ENCODE data around the gene SLC38A9.
"Not testable (repeated sequence)": the region's sequence is repeated elsewhere in the genome, so short reads cannot be mapped to it uniquely, and the experiment has no call there.

The SLC38A9 gene

GRCh38 chr5:55610542-55610941, 101.6 kb downstream of the SLC38A9 start:
- DNase-seq (ENCODE audit: low spot score): no peak

GRCh38 chr5:55609413-55609812, 102.7 kb downstream of the SLC38A9 start:
- DNase-seq (ENCODE audit: low spot score): no peak

- DNase-seq (ENCODE audit: low spot score): no peak
Measured at GRCh38 chr5:55608595-55609349, 103.4 kb downstream of the SLC38A9 start.

GRCh38 chr5:55607309-55607708, 104.8 kb downstream of the SLC38A9 start:
- DNase-seq (ENCODE audit: low spot score): not testable (repeated sequence)

GRCh38 chr5:55604611-55605067, 107.5 kb downstream of the SLC38A9 start:
- DNase-seq (ENCODE audit: low spot score): peak; percentile 46

GRCh38 chr5:55603922-55604321, 108.2 kb downstream of the SLC38A9 start:
- DNase-seq (ENCODE audit: low spot score): no peak

GRCh38 chr5:55601628-55602027, 110.5 kb downstream of the SLC38A9 start:
- no peak for DNase-seq (ENCODE audit: low spot score)

GRCh38 chr5:55601204-55601618, 110.9 kb downstream of the SLC38A9 start:
- DNase-seq (ENCODE audit: low spot score): peak; percentile 71

GRCh38 chr5:55600497-55601203, 111.5 kb downstream of the SLC38A9 start:
- peak; percentile 22 for DNase-seq (ENCODE audit: low spot score)

GRCh38 chr5:55600086-55600485, 112.0 kb downstream of the SLC38A9 start:
- DNase-seq (ENCODE audit: low spot score): no peak

GRCh38 chr5:55599148-55600050, 112.7 kb downstream of the SLC38A9 start:
- DNase-seq (ENCODE audit: low spot score): no peak

GRCh38 chr5:55597014-55597981, 114.8 kb downstream of the SLC38A9 start:
- peak; percentile 25 for DNase-seq (ENCODE audit: low spot score)

- DNase-seq (ENCODE audit: low spot score): no peak
Measured at GRCh38 chr5:55594671-55595070, 117.5 kb downstream of the SLC38A9 start.

GRCh38 chr5:55593115-55593472, 119.0 kb downstream of the SLC38A9 start:
- no peak for DNase-seq (ENCODE audit: low spot score)

GRCh38 chr5:55592388-55593114, 119.6 kb downstream of the SLC38A9 start:
- DNase-seq (ENCODE audit: low spot score): no peak

- no peak for DNase-seq (ENCODE audit: low spot score)
Measured at GRCh38 chr5:55591686-55592085, 120.4 kb downstream of the SLC38A9 start.

GRCh38 chr5:55585206-55585610, 126.9 kb downstream of the SLC38A9 start:
- no peak for DNase-seq (ENCODE audit: low spot score)

- no peak for DNase-seq (ENCODE audit: low spot score)
Measured at GRCh38 chr5:55584398-55585205, 127.5 kb downstream of the SLC38A9 start.

GRCh38 chr5:55583578-55583977, 128.5 kb downstream of the SLC38A9 start:
- DNase-seq (ENCODE audit: low spot score): no peak

GRCh38 chr5:55582256-55582655, 129.9 kb downstream of the SLC38A9 start:
- no peak for DNase-seq (ENCODE audit: low spot score)

All from hepatic stellate cell (primary cell).